GM19395 (cell line): ENCODE results near the gene CUL5.
A peak's percentile ranks its signal among the peaks of the same experiment; 100 is the strongest.

ENCODE experiments used
- ATAC-seq: cut with Tn5 transposase; IDR thresholded peaks from one replicate; pipeline ENCODE4 v1.9.1; 2021; ENCODE audit warnings: mild to moderate bottlenecking, moderate library complexity; ENCODE audit not compliant: unreplicated experiment

Gene CUL5

DNA sequence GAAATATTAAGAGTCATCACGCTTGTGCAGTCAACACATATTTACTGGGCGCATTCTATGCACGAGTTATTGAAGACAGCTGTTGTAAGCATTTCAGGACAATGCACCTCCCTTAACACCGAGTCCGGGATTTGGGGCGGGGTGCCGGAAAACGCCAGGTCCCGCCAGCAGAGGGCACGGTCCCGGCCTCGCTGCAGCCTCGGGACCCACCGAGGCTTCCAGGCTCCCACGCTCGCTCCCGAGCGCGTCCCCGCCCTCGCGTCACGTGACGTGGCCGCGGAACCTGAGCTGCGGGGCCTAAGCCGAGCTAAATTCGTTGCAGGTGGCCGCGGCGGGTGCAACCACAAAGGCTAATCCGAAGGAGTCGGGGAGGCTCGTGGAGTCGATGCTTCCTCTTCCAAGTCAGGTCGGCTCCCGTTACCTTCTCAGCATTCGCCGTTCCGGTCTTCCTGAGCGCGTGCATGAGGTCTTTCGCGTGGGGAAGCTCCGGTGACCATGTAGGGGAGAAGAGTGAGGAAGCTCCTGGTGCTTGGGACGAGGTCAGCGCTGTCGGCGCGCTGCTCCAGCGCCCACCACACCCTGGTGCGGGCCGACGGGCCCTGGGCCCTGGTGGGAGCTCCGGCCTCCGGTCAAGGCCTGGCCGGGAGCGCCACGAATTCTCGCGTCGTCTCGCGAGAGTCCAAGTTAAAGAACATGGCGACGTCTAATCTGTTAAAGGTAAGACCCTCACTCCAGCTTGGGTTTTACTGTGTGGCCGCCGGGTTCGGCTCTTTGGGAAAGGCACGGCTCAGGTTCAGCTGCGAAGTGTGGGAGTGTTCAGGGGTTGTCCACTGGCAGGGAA lies at the start of gene CUL5:
TSS of gene CUL5 (plus strand) at position 243 of the 841 bp plus-strand sequence. CDS start at position 694, 451 bp downstream.
- peak; percentile 91 for ATAC-seq

- no peak for ATAC-seq
Measured at GRCh38 chr11:107961480-107961879, 47.2 kb upstream of the CUL5 start.

DNA sequence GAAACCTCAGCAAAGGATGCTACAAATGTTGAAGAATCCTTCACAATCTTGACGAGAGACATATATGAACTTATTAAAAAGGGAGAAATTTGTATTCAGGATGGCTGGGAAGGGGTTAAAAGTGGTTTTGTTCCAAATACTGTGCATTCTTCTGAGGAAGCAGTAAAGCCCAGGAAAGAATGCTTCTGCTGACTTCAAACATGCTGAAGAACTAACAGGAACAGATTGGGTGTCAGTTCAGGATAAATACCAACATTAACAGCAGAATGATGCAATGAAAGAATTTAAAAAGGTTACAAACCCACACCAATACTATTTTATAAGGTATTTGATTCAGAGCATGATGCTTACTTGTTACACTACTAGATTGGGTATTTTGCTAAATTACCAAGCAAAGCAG lies 46.5 kb upstream of the CUL5 start:
- ATAC-seq, result no peak

DNA sequence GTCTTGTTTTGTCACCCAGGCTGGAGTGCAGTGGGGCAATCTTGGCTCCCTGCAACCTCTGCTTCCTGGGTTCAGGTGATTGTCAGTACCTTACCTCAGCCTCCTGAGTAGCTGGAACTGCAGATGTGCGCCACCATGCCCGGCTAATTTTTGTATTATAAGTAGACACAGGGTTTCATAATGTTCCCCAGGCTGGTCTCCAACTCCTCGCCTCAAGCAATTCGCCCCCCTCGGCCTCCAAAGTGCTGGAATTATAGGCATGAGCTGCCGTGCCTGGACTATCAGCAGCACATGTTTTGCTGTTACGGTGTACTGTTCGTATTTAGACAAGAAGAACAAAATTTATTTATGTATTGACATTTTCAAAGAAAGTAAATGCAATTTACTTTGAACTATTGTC lies 45.6 kb upstream of the CUL5 start:
- no peak for ATAC-seq

DNA sequence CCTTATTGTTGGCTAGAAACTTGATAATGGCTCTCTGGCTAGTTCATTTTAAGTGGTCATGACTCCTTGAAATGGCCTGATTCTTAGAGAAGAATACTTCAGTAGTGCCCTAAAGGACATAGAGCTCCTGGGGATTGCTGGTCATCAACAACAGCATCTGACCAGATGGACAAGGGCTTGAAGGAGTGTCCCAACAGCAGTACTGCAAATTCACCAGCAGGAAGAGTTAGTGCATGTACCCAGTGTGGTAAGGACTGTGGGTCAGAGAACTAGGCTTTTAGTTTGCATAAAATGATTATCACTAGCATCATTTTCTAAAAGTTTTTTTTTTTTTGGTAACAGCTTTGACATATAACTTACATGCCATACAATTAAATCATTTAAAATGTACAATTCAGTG lies 39.5 kb upstream of the CUL5 start:
- ATAC-seq, result no peak

DNA sequence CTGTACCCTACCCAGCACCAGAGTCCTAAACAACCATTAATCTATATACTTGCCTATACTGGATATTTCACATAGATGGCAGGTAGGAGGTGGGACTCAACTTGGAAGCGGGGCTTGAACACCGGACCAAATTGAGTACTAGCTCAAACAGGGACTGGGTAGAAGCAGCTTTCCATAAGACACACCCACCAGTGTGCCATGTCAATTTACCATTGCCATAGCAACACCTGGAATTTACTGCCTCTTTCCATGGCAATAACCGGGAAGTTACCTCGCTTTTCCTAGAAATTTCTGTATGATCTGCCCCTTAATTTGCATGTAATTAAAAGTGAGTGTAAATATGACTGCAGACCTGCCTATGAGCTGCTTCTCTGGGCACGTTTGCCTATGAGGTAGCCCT lies 38.6 kb upstream of the CUL5 start:
- ATAC-seq, result no peak

DNA sequence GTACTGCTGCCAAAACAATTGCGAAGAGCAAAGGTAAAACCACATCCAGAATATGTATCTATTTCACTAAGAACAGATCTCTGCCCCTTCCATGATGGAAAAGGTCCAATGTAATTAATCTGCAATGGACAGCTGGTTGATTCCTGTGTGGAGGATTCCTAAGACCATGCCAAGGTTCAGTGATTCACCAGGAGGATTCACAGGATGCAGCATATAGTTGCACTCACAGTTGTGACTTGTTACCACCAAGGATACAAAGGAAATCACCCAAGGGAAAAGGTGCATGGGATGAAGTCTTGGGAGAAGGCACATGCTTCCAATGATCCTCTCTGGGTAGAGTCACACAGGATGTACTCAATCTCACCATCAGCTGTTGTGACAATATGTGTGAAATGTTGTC lies 35.1 kb upstream of the CUL5 start:
- ATAC-seq, result no peak

GRCh38 chr11:107988397-107989158 lies 20.1 kb upstream of the CUL5 start:
- ATAC-seq, result no peak

GRCh38 chr11:107991868-107992414 lies 16.8 kb upstream of the CUL5 start:
- ATAC-seq, result no peak

GRCh38 chr11:107996006-107996776 lies 12.5 kb upstream of the CUL5 start:
- no peak for ATAC-seq

- no peak for ATAC-seq
Measured at GRCh38 chr11:107998761-107999160, 9.9 kb upstream of the CUL5 start.

DNA sequence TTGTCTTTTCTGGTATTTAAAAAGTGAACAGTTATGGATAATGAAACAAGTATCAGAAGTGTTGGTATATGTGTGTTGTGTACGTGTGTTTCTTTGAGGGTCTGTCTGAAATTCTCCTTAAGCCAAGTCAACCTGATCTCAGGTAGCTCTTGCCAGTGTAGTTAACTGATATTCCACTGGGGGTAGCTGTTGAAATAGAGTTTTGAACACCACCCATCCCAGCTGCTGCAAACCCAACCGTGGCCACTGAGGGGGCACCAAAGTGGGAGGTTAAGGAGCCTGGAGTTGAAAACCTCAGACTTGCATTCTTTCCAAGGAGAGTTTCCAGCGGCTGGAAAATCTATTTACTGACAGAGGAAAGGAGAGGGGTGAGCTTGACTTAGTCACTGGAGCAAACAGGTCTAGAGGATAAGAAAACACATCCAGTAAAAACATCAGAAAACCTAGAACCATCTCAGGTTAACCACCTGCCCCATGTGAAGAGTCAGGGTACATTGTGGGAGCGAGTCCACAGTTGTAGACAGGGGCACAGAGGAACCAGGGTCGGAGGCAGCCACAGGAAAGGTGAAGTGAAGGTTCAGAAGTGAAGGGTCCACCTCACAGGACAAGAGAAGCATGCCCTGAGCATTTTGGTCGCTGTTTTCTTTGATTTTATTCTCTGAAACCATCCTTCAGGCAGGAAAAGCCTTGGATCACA lies 8.8 kb upstream of the CUL5 start:
- peak; percentile 97 for ATAC-seq

GRCh38 chr11:108002476-108002875 lies 6.2 kb upstream of the CUL5 start:
- ATAC-seq, result no peak

GRCh38 chr11:108003623-108004022 lies 5.1 kb upstream of the CUL5 start:
- no peak for ATAC-seq

- ATAC-seq, result no peak
Measured at GRCh38 chr11:108007819-108008218, 879 bp upstream of the CUL5 start.

DNA sequence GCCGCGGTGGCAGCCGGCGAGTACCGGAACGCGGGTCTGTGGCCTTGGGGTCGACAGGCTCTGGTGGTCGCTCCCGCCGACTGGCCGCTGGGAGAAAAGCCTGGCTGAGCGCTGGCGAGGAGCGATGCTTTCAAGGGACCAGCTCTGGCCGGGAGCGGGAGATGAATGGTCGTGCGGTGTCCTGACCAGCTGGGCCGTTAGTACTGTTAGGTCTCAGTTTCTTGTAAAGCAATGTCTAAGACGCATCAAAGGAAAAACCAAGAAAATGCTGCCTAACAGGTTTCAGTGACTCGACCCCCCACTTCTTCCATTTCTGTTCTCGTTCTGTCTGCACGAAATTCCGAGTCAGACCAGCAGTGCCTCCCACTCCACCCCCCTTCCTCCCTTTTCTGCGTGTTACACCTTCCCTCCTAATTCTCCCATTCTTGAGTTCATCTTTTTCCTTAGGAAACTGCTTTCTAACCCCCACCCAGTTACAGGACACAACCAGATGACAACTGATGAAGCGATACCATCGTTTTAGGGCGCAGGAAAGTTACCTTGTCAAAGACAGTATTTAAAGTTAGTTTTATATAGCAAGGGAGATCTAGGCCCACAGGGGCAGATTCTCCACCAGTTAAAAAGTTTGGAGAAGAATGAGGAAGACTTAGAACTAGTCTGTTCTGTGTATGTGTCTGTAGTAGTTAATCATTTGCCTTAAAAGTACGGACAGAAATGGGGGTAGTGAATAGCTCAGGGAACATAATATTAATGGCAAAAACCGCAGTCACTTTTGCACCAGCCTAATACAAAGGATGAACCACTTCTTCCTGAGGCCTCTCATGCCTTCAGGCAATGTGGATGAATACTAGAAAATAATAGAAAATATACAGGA lies 1.0 kb downstream of the CUL5 start:
- peak; percentile 21 for ATAC-seq

GRCh38 chr11:108012139-108012725 lies 3.5 kb downstream of the CUL5 start:
- no peak for ATAC-seq

- no peak for ATAC-seq
Measured at GRCh38 chr11:108016647-108017046, 7.9 kb downstream of the CUL5 start.

GRCh38 chr11:108018708-108019107 lies 10.0 kb downstream of the CUL5 start:
- ATAC-seq, result no peak
